Small intestine (tissue), 7 donors: ENCODE data around the gene MT1B. TPM values are rescaled to one million over a fixed set of nuclear protein-coding genes. Genes with fewer than 3 reads are reported as not detected.
"Not testable (repeated sequence)": the region's sequence is repeated elsewhere in the genome, so short reads cannot be mapped to it uniquely, and the experiment has no call there.

Experiments
- DNase-seq, 2 donors: peaks; one replicate each; pipeline versions ENCODE4 v3.0.0 to v3.0.0-alpha.2; 2013
- FAIRE-seq: peaks from 2 replicates; lab custom pipeline; 2012; peaks lifted over from hg19 to GRCh38; lab: Jason Lieb, UNC
- H3K27ac ChIP-seq, 3 donors: one replicate each; pipeline ENCODE4 v1.5.1; 2013; ENCODE audit warnings: low read length in 2 of 3, mild to moderate bottlenecking in 2 of 3, control low read depth in 1 of 3, inconsistent platforms in 1 of 3, low read depth in 1 of 3, moderate library complexity in 1 of 3
- H3K27me3 ChIP-seq, 3 donors: one replicate each; pipeline ENCODE4 v1.6.1; 2013; ENCODE audit warnings: low read length in 3 of 3, inconsistent platforms in 1 of 3; ENCODE audit not compliant: control insufficient read depth in 3 of 3, insufficient read depth in 3 of 3
- H3K36me3 ChIP-seq, 3 donors: one replicate each; pipeline ENCODE4 v1.6.1; 2013; ENCODE audit warnings: low read length in 3 of 3, inconsistent platforms in 1 of 3, low read depth in 1 of 3, mild to moderate bottlenecking in 1 of 3, moderate library complexity in 1 of 3; ENCODE audit not compliant: control insufficient read depth in 3 of 3, insufficient read depth in 2 of 3
- H3K4me1 ChIP-seq, 3 donors: one replicate each; pipeline ENCODE4 v1.6.1; 2013; ENCODE audit warnings: low read length in 2 of 3, inconsistent platforms in 1 of 3, low read depth in 1 of 3, mild to moderate bottlenecking in 1 of 3, moderate library complexity in 1 of 3; ENCODE audit not compliant: control insufficient read depth in 3 of 3, insufficient read depth in 2 of 3
- H3K4me3 ChIP-seq, 3 donors: one replicate each; pipeline ENCODE4 v1.5.1; 2013; ENCODE audit warnings: low read length in 3 of 3, control low read depth in 1 of 3, inconsistent platforms in 1 of 3, low read depth in 1 of 3, mild to moderate bottlenecking in 1 of 3, moderate library complexity in 1 of 3
- H3K9me3 ChIP-seq, 2 donors: one replicate each; pipeline ENCODE4 v1.6.1; 2013; ENCODE audit warnings: low read depth in 1 of 2, low read length in 1 of 2; ENCODE audit not compliant: control insufficient read depth in 2 of 2, insufficient read depth in 1 of 2
- WGBS, 3 donors: extraction: QIAGEN DNeasy Blood & Tissue Kit; methylation state at CpG; one replicate each; pipeline ENCODE4 v1.1.7; 2013; 5-methylcytosine and 5-hydroxymethylcytosine counted together
- polyA plus RNA-seq, 4 donors: library from polyadenylated mRNA; stranded (reverse) in 3 of 4; unstranded in 1 of 4; fragments of 200-250 nt in 3 of 4; fragments of 120-200 nt in 1 of 4; gene quantifications; one replicate each; pipeline versions ENCODE4 v1.2.1 to v1.2.3, GENCODE V29; 2013
- donor health status: healthy with polysubstance abuse.
- donor health status: control.
- donor health status: control.
- donor health status: Bipolar disorder and iron deficiency.
- donor health status: healthy.

Gene MT1B
- polyA plus RNA-seq, 4 donors, result not detected

GRCh38 chr16:56658327-56658875 lies 6.7 kb downstream of the MT1B start:
- FAIRE-seq (no peak), DNase-seq (peak in 1 of 2 donors; percentile 72)
- WGBS, 3 donors, result 13 to 27% (median 22%) methylated on average over 9 to 10 of the region's 10 CpGs
- H3K27me3 ChIP-seq, result peaks cover 0 to 17% (median 0%) of the 10 kb centered on the region in 3 donors
- H3K4me1 ChIP-seq, result peaks cover 0 to 9% (median 0%) of the 10 kb centered on the region in 3 donors
- peaks cover 0 to 10% (median 0%) of the 10 kb centered on the region in 3 donors for H3K36me3 ChIP-seq
- H3K9me3 ChIP-seq, result no peaks in the 10 kb centered on the region
- H3K27ac ChIP-seq, result peak overlapping the region in 2 of 3 donors; percentile 18 to 96
- H3K4me3 ChIP-seq, result peak overlapping the region in 2 of 3 donors; percentile 69

DNA sequence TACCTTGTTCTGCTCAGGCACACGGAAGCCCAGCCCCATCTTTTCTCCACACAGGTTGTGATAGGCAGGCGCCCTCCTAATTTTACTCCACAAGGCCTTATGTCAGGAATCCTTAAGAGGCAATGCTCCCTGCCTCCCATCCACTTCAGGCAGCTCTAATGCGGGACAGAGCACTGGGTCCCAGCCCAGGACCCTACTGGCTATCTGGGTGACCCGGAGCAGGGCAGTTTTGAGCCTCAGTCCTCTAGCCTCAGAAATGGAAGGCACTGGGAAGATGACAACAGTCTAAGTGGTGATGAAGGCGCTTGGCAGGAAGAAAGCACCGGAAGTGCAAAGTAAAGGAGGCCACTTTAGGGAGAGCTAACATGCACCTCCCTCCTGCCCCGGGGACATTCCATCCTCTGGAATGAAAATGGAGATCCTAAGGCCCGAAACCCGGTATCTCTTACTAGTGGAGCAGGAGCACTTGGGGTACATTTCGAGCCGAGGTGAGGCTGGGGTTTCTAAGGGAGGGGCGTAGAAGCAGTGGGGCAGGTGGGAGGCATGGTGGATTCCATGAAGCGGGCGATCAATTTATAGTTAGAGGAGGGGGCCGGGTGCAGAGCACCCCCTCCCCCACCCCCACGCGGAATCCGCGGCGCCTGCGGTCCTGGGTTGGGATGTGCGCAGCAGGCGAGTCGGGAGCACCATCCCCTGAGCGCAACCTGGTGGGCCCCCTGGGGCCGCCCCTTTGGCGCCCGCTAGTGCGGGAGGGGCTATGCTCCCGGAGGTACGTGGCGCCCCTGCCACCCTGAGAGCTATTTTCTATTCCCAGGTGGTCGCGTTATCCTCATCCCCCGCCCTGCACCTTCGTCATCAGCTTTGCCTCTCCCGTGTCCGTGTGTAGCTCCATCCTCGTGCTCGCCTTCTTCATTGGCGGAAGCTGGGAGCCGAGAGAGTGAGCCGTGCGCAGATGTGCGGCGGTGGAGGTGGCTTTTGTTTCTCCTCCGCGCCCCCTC lies 11.0 kb downstream of the MT1B start:
- 15 to 33% (median 33%) methylated on average over 34 to 48 of the region's 48 CpGs for WGBS, 3 donors
- Histone ChIP-seq H3K27me3 (peaks cover 0 to 33% (median 0%) of the 10 kb centered on the region in 3 donors), H3K4me1 (peaks cover 0 to 6% (median 0%) of the 10 kb centered on the region in 3 donors), H3K9me3 (no peaks in the 10 kb centered on the region), H3K27ac (no peak overlapping the region), H3K4me3 (peak overlapping the region in 2 of 3 donors; percentile 3 to 31), H3K36me3 (peaks cover 0 to 15% (median 0%) of the 10 kb centered on the region in 3 donors)
- DNase-seq (peak in 1 of 2 donors; percentile 67), FAIRE-seq (no peak)

GRCh38 chr16:56664506-56664905 lies 12.8 kb downstream of the MT1B start:
- Histone ChIP-seq H3K4me3 (no peak overlapping the region), H3K27me3 (peaks cover 0 to 49% (median 8%) of the 10 kb centered on the region in 3 donors), H3K4me1 (peaks cover 0 to 20% (median 0%) of the 10 kb centered on the region in 3 donors), H3K9me3 (no peaks in the 10 kb centered on the region), H3K27ac (no peak overlapping the region), H3K36me3 (peaks cover 0 to 15% (median 0%) of the 10 kb centered on the region in 3 donors)
- no peak for FAIRE-seq
- 89 to 97% (median 91%) methylated on average over 1 of the region's 1 CpG for WGBS, 3 donors
- DNase-seq, result no peak

GRCh38 chr16:56665286-56666261 lies 13.9 kb downstream of the MT1B start:
- DNase-seq, H3K27ac ChIP-seq, H3K4me3 ChIP-seq, H3K9me3 ChIP-seq, FAIRE-seq, H3K36me3 ChIP-seq: not testable (repeated sequence)
- 62 to 69% (median 67%) methylated on average over 8 of the region's 8 CpGs for WGBS, 3 donors
- Histone ChIP-seq H3K27me3 (peaks cover 0 to 56% (median 17%) of the 10 kb centered on the region in 3 donors), H3K4me1 (peaks cover 0 to 26% (median 0%) of the 10 kb centered on the region in 3 donors)

- FAIRE-seq (no peak), DNase-seq (peak; percentile 88 to 93)
- peaks cover 0 to 53% (median 19%) of the 10 kb centered on the region in 3 donors for H3K27me3 ChIP-seq
- peak within 1 kb of the TSS in 2 of 3 donors; percentile 28 to 89 for H3K27ac ChIP-seq
- peaks cover 0 to 21% (median 0%) of the 10 kb centered on the region in 3 donors for H3K4me1 ChIP-seq
- 2 to 8% (median 6%) methylated on average over 37 to 46 of the region's 46 CpGs for WGBS, 3 donors
- no peaks in the 10 kb centered on the region for H3K9me3 ChIP-seq
- peak within 1 kb of the TSS in 2 of 3 donors; percentile 9 to 70 for H3K4me3 ChIP-seq
- H3K36me3 ChIP-seq, result peaks cover 0 to 8% (median 0%) of the 10 kb centered on the region in 3 donors
These were observed 16.2 kb downstream of the MT1B start, which contains the start of gene MT1G for GRCh38 chr16:56667581-56668571. MT1G (minus strand) TSS chr16:56668065; CDS start chr16:56667993, 72 bp downstream.

GRCh38 chr16:56669005-56669839 lies 17.5 kb downstream of the MT1B start, which contains the start of gene MT1H:
MT1H (plus strand) TSS chr16:56669814; CDS start chr16:56669885, 71 bp downstream.
- Histone ChIP-seq H3K4me3 (peak within 1 kb of the TSS in 1 of 3 donors; percentile 41), H3K9me3 (no peaks in the 10 kb centered on the region), H3K27ac (peak within 1 kb of the TSS in 1 of 3 donors; percentile 89), H3K4me1 (peaks cover 0 to 21% (median 0%) of the 10 kb centered on the region in 3 donors), H3K36me3 (peaks cover 0 to 8% (median 0%) of the 10 kb centered on the region in 3 donors), H3K27me3 (peaks cover 0 to 47% (median 19%) of the 10 kb centered on the region in 3 donors)
- 8 to 12% (median 11%) methylated on average over 35 to 38 of the region's 38 CpGs for WGBS, 3 donors
- peak; percentile 66 to 87 for DNase-seq
- no peak for FAIRE-seq
